Adrenal gland (tissue), 12 donors: ENCODE results near the gene ZNF593OS. TPM values are rescaled to one million over a fixed set of nuclear protein-coding genes. Genes with fewer than 3 reads are reported as not detected.

Experiments
- DNase-seq, 7 donors: peaks; one replicate each; pipeline ENCODE4 v3.0.0-alpha.2; 2019 to 2020
- H3K27ac ChIP-seq, 5 donors: fragments of 200-600 bp; sonication (generic) in 4 of 5; 1 replicate in 3 of 5; 2 replicates in 2 of 5; pipeline versions ENCODE4 v1.5.1 to v1.8.0; 2016 to 2020; ENCODE audit warnings: mild to moderate bottlenecking in 1 of 5
- H3K27me3 ChIP-seq: fragments of 200-600 bp; 2 replicates; pipeline ENCODE4 v1.8.0; 2021
- H3K36me3 ChIP-seq, 2 donors: fragments of 200-600 bp; replicated peaks in 1 of 2; 1 replicate in 1 of 2; 2 replicates in 1 of 2; pipeline versions ENCODE4 v1.5.1 to v1.8.0; 2018 to 2022
- H3K4me1 ChIP-seq, 2 donors: fragments of 200-600 bp; replicated peaks in 1 of 2; 1 replicate in 1 of 2; 2 replicates in 1 of 2; pipeline versions ENCODE4 v1.5.1 to v1.8.0; 2018 to 2021
- H3K4me3 ChIP-seq, 4 donors: fragments of 200-600 bp; sonication (generic) in 3 of 4; one replicate each; pipeline ENCODE4 v1.5.1; 2016 to 2018
- H3K9me3 ChIP-seq, 3 donors: fragments of 200-600 bp; sonication (generic) in 1 of 3; replicated peaks in 1 of 3; 1 replicate in 2 of 3; 2 replicates in 1 of 3; pipeline versions ENCODE4 v1.5.1 to v1.8.0; 2016 to 2021
- POLR2A ChIP-seq, 2 donors: fragments of 450-650 bp; IDR thresholded peaks; one replicate each; pipeline ENCODE4 v1.6.1; 2017; ENCODE audit warnings: antibody characterized with exemption in 2 of 2, mild to moderate bottlenecking in 2 of 2, moderate library complexity in 1 of 2
- WGBS, 4 donors: extraction: QIAGEN DNeasy Blood & Tissue Kit in 2 of 4; methylation state at CpG; one replicate each; pipeline versions ENCODE4 v1.1.5 to v1.1.7; 2013 to 2017; 5-methylcytosine and 5-hydroxymethylcytosine counted together
- intact Hi-C, 2 donors: fragments of 100-400 bp; cut with DNase I; formaldehyde crosslinking; loops; one replicate each; pipeline versions ENCODE4 v1.14.1 to v1.15.0; 2022 to 2023
- polyA plus RNA-seq, 3 donors: library from polyadenylated mRNA; stranded (reverse); fragments of 200-250 nt in 2 of 3; fragments of 350-450 nt in 1 of 3; fragmentation: Illumina TruSeq in 1 of 3; extraction: RNeasy Lipid Tissue Mini Kit (QIAGEN cat#74804) in 1 of 3; gene quantifications; one replicate each; pipeline ENCODE4 v1.2.3, GENCODE V29; 2013 to 2014
- total RNA-seq, 9 donors: library from RNA; depleted of rRNA in 4 of 9; stranded (reverse); fragments of >200 nt in 4 of 9; fragments of 120-200 nt in 1 of 9; fragmentation: NEBNext Ultra II Directional in 1 of 9; extraction: Animal tissue kit (Norgen Biotek cat#: 25700) in 1 of 9; gene quantifications; one replicate each; pipeline versions ENCODE4 v1.1.0 to v1.2.4, GENCODE V29; 2013 to 2023
- TF ChIP-seq, protein P1 (sequence below), 6 experiments: fragments of 450-650 bp in 4 of 6; fragments of 200-600 bp in 2 of 6; sonication (generic) in 1 of 6; IDR thresholded peaks; 1 replicate in 5 of 6; 2 replicates in 1 of 6; pipeline versions ENCODE4 v1.5.1 to v1.8.0; 2016 to 2021; ENCODE audit warnings: antibody characterized with exemption in 6 of 6, mild to moderate bottlenecking in 2 of 6, moderate library complexity in 1 of 6
- donor health status: healthy with polysubstance abuse.
- donor health status: Bipolar disorder and iron deficiency.
- donor health status: DM: yes; HTN: yes; CAD: no.
- donor health status: DM: no; HTN: no; CAD: no.
- donor health status: DM: no; HTN: no; CAD: no.
- donor health status: DM: yes; HTN: yes; CAD: no.

Gene ZNF593OS
- total and polyA plus RNA-seq, 12 donors, result 0.18 to 0.88 TPM; not detected in 10

DNA sequence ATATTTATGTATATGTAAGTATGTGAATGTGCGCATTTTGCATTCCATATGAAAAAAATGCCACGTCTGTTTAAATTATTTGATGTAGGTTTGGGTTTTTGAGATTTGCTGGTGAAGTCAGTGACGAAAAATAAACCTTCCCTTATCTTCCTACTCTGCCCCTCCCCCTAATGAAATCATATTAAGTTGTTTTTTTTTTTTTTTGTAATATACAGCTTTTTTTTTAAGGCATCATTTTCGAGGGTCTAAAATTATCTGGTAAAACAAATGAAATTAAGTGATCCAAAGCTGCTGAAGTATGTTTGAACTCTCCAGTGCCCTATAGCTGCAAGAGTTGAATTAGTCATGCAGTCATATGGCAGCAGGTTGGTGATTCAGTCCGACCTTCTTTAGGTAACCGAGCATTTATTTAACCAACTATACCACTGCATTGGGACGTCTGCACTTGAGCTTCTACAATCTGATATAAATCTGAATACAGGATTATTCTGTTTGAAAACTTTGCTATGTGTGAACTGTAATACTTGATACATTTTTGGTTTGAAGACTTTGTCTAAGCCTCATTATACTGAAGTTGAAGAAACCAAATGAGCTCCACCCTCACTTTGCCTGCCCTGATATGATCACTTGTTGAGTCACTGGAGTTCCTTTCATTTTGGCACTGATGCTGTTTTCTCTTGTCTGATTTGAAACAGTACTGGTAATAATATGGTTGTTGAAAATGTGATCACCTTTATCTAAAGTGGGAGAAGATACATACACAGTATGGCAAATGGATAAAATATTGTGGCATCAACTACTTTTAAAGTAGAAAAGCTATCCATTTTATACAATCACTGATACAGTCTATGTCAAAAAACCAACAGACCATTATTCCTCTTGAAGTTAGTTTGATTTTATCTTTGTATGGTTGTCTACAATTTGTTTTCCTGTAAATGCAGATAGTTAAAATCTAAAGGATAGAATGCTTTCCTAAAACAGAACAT, 48.4 kb downstream of the ZNF593OS start:
- Histone ChIP-seq H3K27ac (peak overlapping the region in 2 of 5 donors; percentile 4 to 67), H3K27me3 (no peaks in the 10 kb centered on the region), H3K9me3 (no peaks in the 10 kb centered on the region), H3K4me1 (peaks cover 0 to 25% of the 10 kb centered on the region in 2 donors), H3K4me3 (no peak overlapping the region), H3K36me3 (peaks cover 0 to 9% of the 10 kb centered on the region in 2 donors)
- peak in 2 of 7 donors; percentile 18 to 20 for DNase-seq
- intact Hi-C loops, result no loop called here
- TF ChIP-seq, protein P1, sequence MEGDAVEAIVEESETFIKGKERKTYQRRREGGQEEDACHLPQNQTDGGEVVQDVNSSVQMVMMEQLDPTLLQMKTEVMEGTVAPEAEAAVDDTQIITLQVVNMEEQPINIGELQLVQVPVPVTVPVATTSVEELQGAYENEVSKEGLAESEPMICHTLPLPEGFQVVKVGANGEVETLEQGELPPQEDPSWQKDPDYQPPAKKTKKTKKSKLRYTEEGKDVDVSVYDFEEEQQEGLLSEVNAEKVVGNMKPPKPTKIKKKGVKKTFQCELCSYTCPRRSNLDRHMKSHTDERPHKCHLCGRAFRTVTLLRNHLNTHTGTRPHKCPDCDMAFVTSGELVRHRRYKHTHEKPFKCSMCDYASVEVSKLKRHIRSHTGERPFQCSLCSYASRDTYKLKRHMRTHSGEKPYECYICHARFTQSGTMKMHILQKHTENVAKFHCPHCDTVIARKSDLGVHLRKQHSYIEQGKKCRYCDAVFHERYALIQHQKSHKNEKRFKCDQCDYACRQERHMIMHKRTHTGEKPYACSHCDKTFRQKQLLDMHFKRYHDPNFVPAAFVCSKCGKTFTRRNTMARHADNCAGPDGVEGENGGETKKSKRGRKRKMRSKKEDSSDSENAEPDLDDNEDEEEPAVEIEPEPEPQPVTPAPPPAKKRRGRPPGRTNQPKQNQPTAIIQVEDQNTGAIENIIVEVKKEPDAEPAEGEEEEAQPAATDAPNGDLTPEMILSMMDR (IDR thresholded peaks at IDR 0.05), result no peak
- no peak for TF ChIP-seq POLR2A (IDR thresholded peaks at IDR 0.05)
- 78 to 84% (median 80%) methylated on average over 7 of the region's 7 CpGs for WGBS, 4 donors

DNA sequence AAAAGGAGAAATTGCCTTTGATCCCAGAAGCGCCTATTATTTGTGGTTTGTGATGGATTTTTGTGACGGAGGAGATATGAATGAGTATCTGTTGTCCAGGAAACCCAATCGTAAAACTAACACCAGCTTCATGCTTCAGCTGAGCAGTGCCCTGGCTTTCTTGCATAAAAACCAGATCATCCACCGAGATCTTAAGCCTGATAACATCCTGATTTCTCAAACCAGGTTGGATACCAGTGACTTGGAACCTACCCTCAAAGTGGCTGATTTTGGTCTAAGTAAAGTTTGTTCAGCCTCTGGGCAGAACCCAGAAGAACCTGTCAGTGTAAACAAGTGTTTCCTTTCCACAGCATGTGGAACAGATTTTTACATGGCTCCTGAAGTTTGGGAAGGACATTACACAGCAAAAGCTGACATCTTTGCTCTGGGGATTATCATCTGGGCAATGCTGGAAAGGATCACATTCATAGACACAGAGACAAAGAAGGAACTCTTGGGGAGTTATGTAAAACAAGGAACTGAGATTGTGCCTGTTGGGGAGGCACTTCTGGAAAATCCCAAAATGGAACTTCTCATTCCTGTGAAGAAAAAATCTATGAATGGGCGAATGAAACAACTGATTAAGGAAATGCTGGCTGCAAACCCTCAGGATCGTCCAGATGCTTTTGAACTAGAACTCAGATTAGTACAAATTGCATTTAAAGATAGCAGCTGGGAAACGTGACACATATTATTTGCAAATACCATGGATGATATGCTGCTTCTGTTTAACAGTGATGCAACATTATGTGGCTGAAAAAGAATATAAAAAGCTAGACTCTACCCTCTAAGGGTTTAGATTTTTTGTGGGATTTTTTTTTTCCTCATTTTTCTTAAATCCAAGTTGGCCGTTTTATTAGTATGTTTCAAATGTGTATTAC, 49.5 kb downstream of the ZNF593OS start:
- Histone ChIP-seq H3K4me1 (peaks cover 0 to 20% of the 10 kb centered on the region in 2 donors), H3K36me3 (peaks cover 0 to 19% of the 10 kb centered on the region in 2 donors), H3K27me3 (no peaks in the 10 kb centered on the region), H3K9me3 (no peaks in the 10 kb centered on the region), H3K27ac (peak overlapping the region in 1 of 5 donors; percentile 3), H3K4me3 (no peak overlapping the region)
- TF ChIP-seq, protein P1 (IDR thresholded peaks at IDR 0.05), result no peak
- no peak for TF ChIP-seq POLR2A (IDR thresholded peaks at IDR 0.05)
- WGBS, 4 donors, result 66 to 79% (median 73%) methylated on average over 8 of the region's 8 CpGs
- no peak for DNase-seq
- intact Hi-C loops, result no loop called here

DNA sequence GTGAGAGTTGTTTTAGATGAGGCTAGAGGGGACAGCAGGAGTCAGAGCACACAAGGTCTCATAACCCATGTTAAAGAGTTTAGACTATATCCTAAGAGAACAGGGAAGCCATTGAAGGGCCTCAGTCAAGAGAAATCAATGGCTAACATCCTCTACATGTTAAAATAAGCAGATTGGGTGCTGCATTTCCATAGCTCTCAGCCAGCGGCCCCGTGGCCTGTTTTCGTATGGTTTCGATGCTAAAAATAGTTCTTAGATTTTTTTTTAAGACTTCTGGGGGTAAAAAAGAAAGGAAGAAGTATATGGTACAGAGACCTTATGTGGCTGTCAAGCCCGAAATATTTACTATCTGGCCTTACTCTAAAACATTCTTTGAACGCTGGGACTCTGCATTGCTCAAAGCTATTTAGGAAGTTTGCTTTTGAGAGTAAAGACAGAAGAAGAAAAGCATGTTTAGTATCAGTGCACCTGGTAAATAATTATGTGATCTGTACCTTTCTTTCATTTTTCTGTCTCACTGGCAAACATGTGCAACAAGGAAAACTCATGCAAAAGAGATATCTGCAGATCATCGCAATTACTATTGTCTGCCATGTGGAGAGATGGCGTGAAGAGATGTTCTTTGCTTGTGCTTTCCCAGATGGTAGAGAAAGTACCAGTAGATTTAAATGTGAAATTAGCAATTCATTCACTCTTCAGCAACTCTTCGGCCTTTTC, 51.6 kb downstream of the ZNF593OS start:
- no peaks in the 10 kb centered on the region for H3K27me3 ChIP-seq
- H3K4me3 ChIP-seq, result no peak overlapping the region
- H3K36me3 ChIP-seq, result peaks cover 0 to 32% of the 10 kb centered on the region in 2 donors
- peaks cover 0 to 15% of the 10 kb centered on the region in 2 donors for H3K4me1 ChIP-seq
- 69 to 79% (median 75%) methylated on average over 9 of the region's 9 CpGs for WGBS, 4 donors
- intact Hi-C loops, result no loop called here
- TF ChIP-seq POLR2A (IDR thresholded peaks at IDR 0.05), result no peak
- TF ChIP-seq, protein P1 (IDR thresholded peaks at IDR 0.05), result no peak
- H3K9me3 ChIP-seq, result no peaks in the 10 kb centered on the region
- DNase-seq, result no peak
- no peak overlapping the region for H3K27ac ChIP-seq

Other genes with a start within 250 kb of the ZNF593OS start
- 10 to 100 TPM in 8 of 9 donors, 1 to 10 TPM in 1; 6.6 to 32.8 (median 14.9) TPM for gene PAFAH2, start 173.8 kb downstream of the ZNF593OS start, total RNA-seq
- 10 to 100 TPM in 1 of 3 donors, 1 to 10 TPM in 2; 8.3 to 12.3 (median 8.4) TPM for gene PAFAH2, start 173.8 kb downstream of the ZNF593OS start, polyA plus RNA-seq
- gene EXTL1, start 150.1 kb downstream of the ZNF593OS start, total RNA-seq, result 1 to 10 TPM in 7 of 9 donors, under 1 TPM in 2; 0.50 to 6.5 (median 2.1) TPM
- 1 to 10 TPM in 2 of 3 donors, under 1 TPM in 1; 0.31 to 4.2 (median 1.1) TPM for gene EXTL1, start 150.1 kb downstream of the ZNF593OS start, polyA plus RNA-seq
- 1 to 10 TPM in 5 of 9 donors, under 1 TPM in 4; 0.06 to 4.8 (median 1.1) TPM for gene SLC30A2, start 125.7 kb downstream of the ZNF593OS start, total RNA-seq
- under 1 TPM; 0.15 to 0.32 (median 0.27) TPM for gene SLC30A2, start 125.7 kb downstream of the ZNF593OS start, polyA plus RNA-seq
- 1 to 10 TPM in 1 of 9 donors, under 1 TPM in 2, not detected in 6; 0.06 to 4.6 (median 0.18) TPM for gene TRIM63, start 104.2 kb downstream of the ZNF593OS start, total RNA-seq
- gene TRIM63, start 104.2 kb downstream of the ZNF593OS start, polyA plus RNA-seq, result under 1 TPM in 2 of 3 donors, not detected in 1; 0.16 to 0.24 TPM
- gene PDIK1L, start 60.0 kb downstream of the ZNF593OS start, total RNA-seq, result 1 to 10 TPM; 2.3 to 9.8 (median 8.2) TPM
- gene PDIK1L, start 60.0 kb downstream of the ZNF593OS start, polyA plus RNA-seq, result 1 to 10 TPM; 1.6 to 6.6 (median 1.7) TPM
- 1 to 10 TPM in 8 of 9 donors, under 1 TPM in 1; 0.61 to 3.9 (median 2.2) TPM for gene FAM110D, start 12.8 kb downstream of the ZNF593OS start, total RNA-seq
- 1 to 10 TPM in 2 of 3 donors, under 1 TPM in 1; 0.46 to 6.2 (median 1.4) TPM for gene FAM110D, start 12.8 kb downstream of the ZNF593OS start, polyA plus RNA-seq
- not detected for gene C1orf232, start 2.9 kb downstream of the ZNF593OS start, total RNA-seq
- gene C1orf232, start 2.9 kb downstream of the ZNF593OS start, polyA plus RNA-seq, result not detected
- 10 to 100 TPM; 17.8 to 44.7 (median 30.6) TPM for gene ZNF593, start 1.9 kb downstream of the ZNF593OS start, total RNA-seq
- 100 to 1,000 TPM in 1 of 3 donors, 10 to 100 TPM in 1, 1 to 10 TPM in 1; 9.8 to 113 (median 51.0) TPM for gene ZNF593, start 1.9 kb downstream of the ZNF593OS start, polyA plus RNA-seq
- 1 to 10 TPM in 1 of 9 donors, under 1 TPM in 4, not detected in 4; 0.17 to 2.1 (median 0.29) TPM for gene CNKSR1, start 5.7 kb upstream of the ZNF593OS start, total RNA-seq
- gene CNKSR1, start 5.7 kb upstream of the ZNF593OS start, polyA plus RNA-seq, result 1 to 10 TPM in 1 of 3 donors, under 1 TPM in 2; 0.31 to 1.5 (median 0.64) TPM
- not detected for gene CATSPER4, start 18.8 kb upstream of the ZNF593OS start, total RNA-seq
- gene CATSPER4, start 18.8 kb upstream of the ZNF593OS start, polyA plus RNA-seq, result not detected
- 10 to 100 TPM in 1 of 9 donors, 1 to 10 TPM in 8; 2.6 to 16.4 (median 5.8) TPM for gene CEP85, start 62.4 kb upstream of the ZNF593OS start, total RNA-seq
- 1 to 10 TPM; 2.5 to 6.1 (median 3.1) TPM for gene CEP85, start 62.4 kb upstream of the ZNF593OS start, polyA plus RNA-seq
- gene SH3BGRL3, start 108.3 kb upstream of the ZNF593OS start, total RNA-seq, result 100 to 1,000 TPM in 3 of 9 donors, 10 to 100 TPM in 6; 21.0 to 123 (median 72.5) TPM
- gene SH3BGRL3, start 108.3 kb upstream of the ZNF593OS start, polyA plus RNA-seq, result 100 to 1,000 TPM; 178 to 350 (median 321) TPM
- 10 to 100 TPM in 6 of 9 donors, 1 to 10 TPM in 3; 5.3 to 28.5 (median 13.3) TPM for gene UBXN11, start 134.8 kb upstream of the ZNF593OS start, total RNA-seq
- gene UBXN11, start 134.8 kb upstream of the ZNF593OS start, polyA plus RNA-seq, result 100 to 1,000 TPM in 1 of 3 donors, 10 to 100 TPM in 1, 1 to 10 TPM in 1; 5.9 to 154 (median 53.1) TPM
- 1 to 10 TPM in 7 of 9 donors, not detected in 2; 2.5 to 8.9 (median 4.5) TPM for gene CD52, start 146.1 kb upstream of the ZNF593OS start, total RNA-seq
- gene CD52, start 146.1 kb upstream of the ZNF593OS start, polyA plus RNA-seq, result 100 to 1,000 TPM in 1 of 3 donors, 10 to 100 TPM in 2; 13.6 to 239 (median 14.1) TPM
- gene CRYBG2, start 182.3 kb upstream of the ZNF593OS start, total RNA-seq, result under 1 TPM in 1 of 9 donors, not detected in 8; 0.17 TPM
- under 1 TPM in 2 of 3 donors, not detected in 1; 0.20 to 0.48 TPM for gene CRYBG2, start 182.3 kb upstream of the ZNF593OS start, polyA plus RNA-seq
- under 1 TPM in 1 of 9 donors, not detected in 8; 0.25 TPM for gene ZNF683, start 200.9 kb upstream of the ZNF593OS start, total RNA-seq
- gene ZNF683, start 200.9 kb upstream of the ZNF593OS start, polyA plus RNA-seq, result under 1 TPM in 2 of 3 donors, not detected in 1; 0.20 to 0.24 TPM
- 1 to 10 TPM in 1 of 9 donors, under 1 TPM in 2, not detected in 6; 0.23 to 1.2 (median 0.72) TPM for gene LIN28A, start 239.0 kb upstream of the ZNF593OS start, total RNA-seq
- not detected for gene LIN28A, start 239.0 kb upstream of the ZNF593OS start, polyA plus RNA-seq